Neuronal stem cell (in vitro differentiated cells): ENCODE results near the gene CAMK1D.

Source experiments
- DNase-seq: peaks from one replicate; pipeline ENCODE4 v3.0.0-alpha.2; 2013; ENCODE audit warnings: low spot score
- H2AFZ ChIP-seq: one replicate; pipeline ENCODE4 v1.6.1; 2013; ENCODE audit warnings: mild to moderate bottlenecking, low read length, inconsistent platforms
- H2AK5ac ChIP-seq: 2 replicates; pipeline ENCODE4 v1.6.1; 2013; ENCODE audit warnings: low read depth, mild to moderate bottlenecking, inconsistent platforms, low read length, moderate library complexity, mixed read lengths
- H2BK120ac ChIP-seq: 2 replicates; pipeline ENCODE4 v1.6.1; 2013; ENCODE audit warnings: low read depth, mild to moderate bottlenecking, inconsistent platforms, low read length, moderate library complexity, mixed read lengths
- H2BK12ac ChIP-seq: one replicate; pipeline ENCODE4 v1.6.1; 2013; ENCODE audit warnings: low read length, inconsistent platforms
- H2BK15ac ChIP-seq: 2 replicates; pipeline ENCODE4 v1.6.1; 2013; ENCODE audit warnings: mild to moderate bottlenecking, low read length, inconsistent platforms, mixed read lengths
- H2BK5ac ChIP-seq: one replicate; pipeline ENCODE4 v1.6.1; 2013; ENCODE audit warnings: inconsistent platforms, mild to moderate bottlenecking, low read length, moderate library complexity
- H3K14ac ChIP-seq: one replicate; pipeline ENCODE4 v1.6.1; 2013; ENCODE audit warnings: low read length, inconsistent platforms
- H3K18ac ChIP-seq: 2 replicates; pipeline ENCODE4 v1.6.1; 2013; ENCODE audit warnings: low read length, inconsistent platforms
- H3K23ac ChIP-seq: 2 replicates; pipeline ENCODE4 v1.6.1; 2013; ENCODE audit warnings: low read depth, mild to moderate bottlenecking, mixed read lengths, low read length, inconsistent platforms; ENCODE audit not compliant: poor library complexity
- H3K27ac ChIP-seq: replicated peaks from 3 replicates; pipeline ENCODE4 v1.5.1; 2013; ENCODE audit warnings: low read length, inconsistent platforms
- H3K27me3 ChIP-seq, 3 experiments: 2 replicates each; pipeline ENCODE4 v1.6.1; 2013; ENCODE audit warnings: low read length in 3 of 3, mild to moderate bottlenecking in 2 of 3, inconsistent platforms in 1 of 3, low read depth in 1 of 3, mixed read lengths in 1 of 3, moderate library complexity in 1 of 3; ENCODE audit not compliant: control insufficient read depth in 3 of 3, insufficient read depth in 3 of 3
- H3K36me3 ChIP-seq, 2 donors: replicated peaks in 1 of 2; 2 replicates each; pipeline ENCODE4 v1.6.1; 2013; ENCODE audit warnings: low read length in 2 of 2; ENCODE audit not compliant: control insufficient read depth in 2 of 2, insufficient read depth in 2 of 2
- H3K4ac ChIP-seq: 2 replicates; pipeline ENCODE4 v1.6.1; 2013; ENCODE audit warnings: inconsistent platforms, mild to moderate bottlenecking, low read length, moderate library complexity
- H3K4me1 ChIP-seq, 2 donors: 1 replicate in 1 of 2; 2 replicates in 1 of 2; pipeline ENCODE4 v1.6.1; 2013; ENCODE audit warnings: low read length in 2 of 2, low read depth in 1 of 2; ENCODE audit not compliant: control insufficient read depth in 2 of 2, insufficient read depth in 1 of 2
- H3K4me2 ChIP-seq: one replicate; pipeline ENCODE4 v1.6.1; 2013; ENCODE audit warnings: mild to moderate bottlenecking, low read length, inconsistent platforms; ENCODE audit not compliant: insufficient read depth, poor library complexity, severe bottlenecking
- H3K4me3 ChIP-seq, 2 donors: 2 replicates each; pipeline ENCODE4 v1.5.1; 2013; ENCODE audit warnings: low read length in 2 of 2, mild to moderate bottlenecking in 2 of 2, inconsistent platforms in 1 of 2, moderate library complexity in 1 of 2
- H3K79me1 ChIP-seq: one replicate; pipeline ENCODE4 v1.6.1; 2013; ENCODE audit warnings: low read depth, mild to moderate bottlenecking, inconsistent platforms, low read length, moderate library complexity
- H3K9ac ChIP-seq: one replicate; pipeline ENCODE4 v1.6.1; 2013; ENCODE audit warnings: mild to moderate bottlenecking, low read depth, low read length, inconsistent platforms; ENCODE audit not compliant: poor library complexity
- H3K9me3 ChIP-seq, 2 donors: replicated peaks in 1 of 2; 2 replicates each; pipeline versions ENCODE3 to v1.6.1; 2013; ENCODE audit warnings: low read length in 2 of 2, mild to moderate bottlenecking in 2 of 2, inconsistent platforms in 1 of 2, low read depth in 1 of 2, mixed read lengths in 1 of 2, moderate library complexity in 1 of 2; ENCODE audit not compliant: control insufficient read depth in 2 of 2, insufficient read depth in 1 of 2
- H4K8ac ChIP-seq: one replicate; pipeline ENCODE4 v1.6.1; 2013; ENCODE audit warnings: low read depth, mild to moderate bottlenecking, inconsistent platforms, low read length, moderate library complexity
- H4K91ac ChIP-seq: one replicate; pipeline ENCODE4 v1.6.1; 2013; ENCODE audit warnings: low read length, low read depth, mild to moderate bottlenecking, inconsistent platforms; ENCODE audit not compliant: poor library complexity
- WGBS, 2 donors: extraction: QIAGEN DNeasy Blood & Tissue Kit; methylation state at CpG; one replicate each; pipeline ENCODE4 v1.1.7; 2013; ENCODE audit warnings: missing lambda C conversion rate in 2 of 2, mixed read lengths in 1 of 2; ENCODE audit not compliant: insufficient read length in 2 of 2, insufficient replicate concordance in 1 of 2; ENCODE audit errors: extremely low coverage in 2 of 2; 5-methylcytosine and 5-hydroxymethylcytosine counted together

The CAMK1D gene

GRCh38 chr10:12409613-12410012, 60.3 kb downstream of the CAMK1D start:
- H3K4me3 ChIP-seq: no peak overlapping the region

GRCh38 chr10:12412666-12413368, 63.5 kb downstream of the CAMK1D start:
- H3K4ac ChIP-seq: no peak overlapping the region
- H3K36me3 ChIP-seq: peaks cover 0 to 2% of the 10 kb centered on the region in 2 donors
- no peak overlapping the region for H3K27ac ChIP-seq
- H2AK5ac ChIP-seq: no peak overlapping the region
- no peak overlapping the region for H3K18ac ChIP-seq
- H4K8ac ChIP-seq: no peak overlapping the region
- no CpG with 5 or more reads among the region's 9 CpGs for WGBS, 2 donors
- no peak overlapping the region for H3K4me3 ChIP-seq
- no peak overlapping the region for H3K4me2 ChIP-seq
- H3K9me3 ChIP-seq: no peaks in the 10 kb centered on the region
- H3K4me1 ChIP-seq: no peaks in the 10 kb centered on the region
- H2BK15ac ChIP-seq: no peak overlapping the region
- no peak overlapping the region for H2BK12ac ChIP-seq
- no peak overlapping the region for H3K14ac ChIP-seq
- no peak overlapping the region for H2BK120ac ChIP-seq
- no peak overlapping the region for H2BK5ac ChIP-seq
- DNase-seq: no peak
- H2AFZ ChIP-seq: no peak overlapping the region
- H3K27me3 ChIP-seq: no peaks in the 10 kb centered on the region
- H3K23ac ChIP-seq: no peak overlapping the region
- no peak overlapping the region for H3K9ac ChIP-seq
- H3K79me1 ChIP-seq: peaks cover 1% of the 10 kb centered on the region
- no peak overlapping the region for H4K91ac ChIP-seq

More at GRCh38 chr10:12409613-12410012, 60.3 kb downstream of the CAMK1D start:
- Histone ChIP-seq H4K91ac (no peak overlapping the region), H3K14ac (no peak overlapping the region), H3K18ac (no peak overlapping the region), H3K4me1 (peaks cover 0 to 4% of the 10 kb centered on the region in 2 donors), H2BK120ac (no peak overlapping the region), H3K4ac (no peak overlapping the region), H3K79me1 (no peaks in the 10 kb centered on the region), H2BK15ac (no peak overlapping the region), H4K8ac (no peak overlapping the region), H3K36me3 (peaks cover 0 to 2% of the 10 kb centered on the region in 2 donors), H2AK5ac (no peak overlapping the region), H2BK12ac (no peak overlapping the region), H3K23ac (no peak overlapping the region), H3K9ac (no peak overlapping the region), H2AFZ (no peak overlapping the region), H3K4me2 (no peak overlapping the region), H3K9me3 (no peaks in the 10 kb centered on the region), H3K27ac (no peak overlapping the region), H2BK5ac (no peak overlapping the region), H3K27me3 (no peaks in the 10 kb centered on the region)
- WGBS, 2 donors: no CpG with 5 or more reads among the region's 5 CpGs
- DNase-seq: no peak

- H4K91ac ChIP-seq: no peak overlapping the region
- no peak overlapping the region for H2AFZ ChIP-seq
- H3K4ac ChIP-seq: no peak overlapping the region
- peaks cover 1% of the 10 kb centered on the region for H3K79me1 ChIP-seq
- no peak overlapping the region for H3K27ac ChIP-seq
- H3K4me1 ChIP-seq: no peaks in the 10 kb centered on the region
- no peak overlapping the region for H3K4me3 ChIP-seq
- H2AK5ac ChIP-seq: no peak overlapping the region
- H3K14ac ChIP-seq: no peak overlapping the region
- H3K9ac ChIP-seq: no peak overlapping the region
- no peak overlapping the region for H2BK15ac ChIP-seq
- H3K18ac ChIP-seq: no peak overlapping the region
- H3K9me3 ChIP-seq: no peaks in the 10 kb centered on the region
- no peak overlapping the region for H2BK12ac ChIP-seq
- no peak overlapping the region for H3K23ac ChIP-seq
- no peak overlapping the region for H2BK5ac ChIP-seq
- H3K36me3 ChIP-seq: peaks cover 0 to 2% of the 10 kb centered on the region in 2 donors
- no peak overlapping the region for H2BK120ac ChIP-seq
- H3K4me2 ChIP-seq: no peak overlapping the region
- no peak for DNase-seq
- 100% methylated on average over 1 of the region's 1 CpG; no CpG with 5 or more reads in 1 of the 2 donors for WGBS, 2 donors
- H4K8ac ChIP-seq: no peak overlapping the region
- H3K27me3 ChIP-seq: no peaks in the 10 kb centered on the region
Measured at GRCh38 chr10:12413369-12413711, 64.0 kb downstream of the CAMK1D start.

- Histone ChIP-seq H3K4me3 (no peak overlapping the region), H4K91ac (no peak overlapping the region), H3K18ac (no peak overlapping the region), H3K4me1 (no peaks in the 10 kb centered on the region), H3K36me3 (peaks cover 0 to 2% of the 10 kb centered on the region in 2 donors), H3K9ac (no peak overlapping the region), H2BK120ac (no peak overlapping the region), H3K9me3 (no peaks in the 10 kb centered on the region), H4K8ac (no peak overlapping the region), H2AK5ac (no peak overlapping the region), H3K14ac (no peak overlapping the region), H2AFZ (no peak overlapping the region), H3K79me1 (peaks cover 1% of the 10 kb centered on the region), H3K4me2 (no peak overlapping the region), H2BK15ac (no peak overlapping the region), H3K23ac (no peak overlapping the region), H2BK5ac (no peak overlapping the region), H2BK12ac (no peak overlapping the region), H3K4ac (no peak overlapping the region), H3K27me3 (no peaks in the 10 kb centered on the region), H3K27ac (no peak overlapping the region)
- no peak for DNase-seq
- WGBS, 2 donors: no CpG with 5 or more reads among the region's 9 CpGs
Measured at GRCh38 chr10:12414278-12414989, 65.1 kb downstream of the CAMK1D start.
